Osteocyte (in vitro differentiated cells): ENCODE data around the gene ZNF57. TPM values are rescaled to one million over a fixed set of nuclear protein-coding genes. Genes with fewer than 3 reads are reported as not detected.
"Not testable (repeated sequence)": the region's sequence is repeated elsewhere in the genome, so short reads cannot be mapped to it uniquely, and the experiment has no call there.

Experiments
- DNase-seq: peaks from one replicate; pipeline ENCODE4 v3.0.0; 2021; ENCODE audit warnings: mixed read lengths; ENCODE audit not compliant: unreplicated experiment; ENCODE audit errors: extremely low spot score
- H3K27ac Mint-ChIP-seq: one replicate; pipeline ENCODE4 v1.8.0; 2021; ENCODE audit warnings: mild to moderate bottlenecking, mixed read lengths; ENCODE audit not compliant: unreplicated experiment
- H3K27me3 Mint-ChIP-seq: one replicate; pipeline ENCODE4 v1.8.0; 2021; ENCODE audit warnings: mixed read lengths; ENCODE audit not compliant: unreplicated experiment
- H3K36me3 Mint-ChIP-seq: one replicate; pipeline ENCODE4 v1.8.0; 2021; ENCODE audit warnings: mixed read lengths; ENCODE audit not compliant: unreplicated experiment
- H3K4me1 Mint-ChIP-seq: one replicate; pipeline ENCODE4 v1.8.0; 2021; ENCODE audit warnings: mixed read lengths; ENCODE audit not compliant: unreplicated experiment
- H3K4me3 Mint-ChIP-seq: one replicate; pipeline ENCODE4 v1.8.0; 2021; ENCODE audit warnings: mild to moderate bottlenecking, moderate library complexity, mixed read lengths; ENCODE audit not compliant: unreplicated experiment
- H3K9me3 Mint-ChIP-seq: one replicate; pipeline ENCODE4 v1.8.0; 2021; ENCODE audit warnings: mixed read lengths; ENCODE audit not compliant: unreplicated experiment
- CTCF ChIP-seq: fragments of 200-600 bp; sonication (generic); IDR thresholded peaks from 2 replicates; pipeline ENCODE4 v1.5.0; 2021; ENCODE audit warnings: antibody characterized with exemption, mild to moderate bottlenecking, moderate library complexity
- total RNA-seq: library from RNA; stranded (reverse); gene quantifications from 2 replicates; pipeline ENCODE4 v1.2.1, GENCODE V29; 2021

ZNF57 gene
- total RNA-seq, 1 donor from 2014 or later, result 4.0 TPM

GRCh38 chr19:2867025-2867991 is 33.4 kb upstream of the ZNF57 start, which contains the start of gene ZNF556:
Gene ZNF556, plus strand, starts transcription at chr19:2867335. Its CDS starts 87 bp downstream, at chr19:2867422.
- no peak for TF ChIP-seq CTCF
- peaks cover 3% of the 10 kb centered on the region for H3K9me3 Mint-ChIP-seq
- H3K27ac Mint-ChIP-seq, result no peak within 1 kb of the TSS
- H3K4me1 Mint-ChIP-seq, result no peaks in the 10 kb centered on the region
- no peak within 1 kb of the TSS for H3K4me3 Mint-ChIP-seq
- H3K27me3 Mint-ChIP-seq, result no peaks in the 10 kb centered on the region
- no peaks in the 10 kb centered on the region for H3K36me3 Mint-ChIP-seq
- DNase-seq, result no peak

GRCh38 chr19:2869618-2870017 is 31.1 kb upstream of the ZNF57 start:
- Mint-ChIP-seq H3K36me3 (no peaks in the 10 kb centered on the region), H3K27me3 (no peaks in the 10 kb centered on the region), H3K9me3 (no peaks in the 10 kb centered on the region), H3K4me3 (no peak overlapping the region), H3K27ac (no peak overlapping the region), H3K4me1 (no peaks in the 10 kb centered on the region)
- no peak for DNase-seq
- no peak for TF ChIP-seq CTCF

DNA sequence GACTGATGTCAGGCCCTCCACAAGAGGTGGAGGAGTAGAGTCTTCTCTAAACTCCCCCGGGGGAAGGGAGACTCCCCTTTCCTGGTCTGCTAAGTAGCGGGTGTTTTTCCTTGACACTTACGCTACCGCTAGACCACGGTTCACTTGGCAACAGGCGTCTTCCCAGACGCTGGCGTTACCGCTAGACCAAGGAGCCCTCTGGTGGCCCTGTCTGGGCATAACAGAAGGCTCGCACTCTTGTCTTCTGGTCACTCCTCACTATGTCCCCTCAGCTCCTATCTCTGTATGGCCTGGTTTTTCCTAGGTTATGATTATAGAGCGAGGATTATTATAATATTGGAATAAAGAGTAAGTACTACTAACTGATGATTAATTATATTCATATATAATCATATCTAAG is 28.6 kb upstream of the ZNF57 start:
- H3K9me3 Mint-ChIP-seq, H3K27me3 Mint-ChIP-seq, H3K27ac Mint-ChIP-seq: not testable (repeated sequence)

GRCh38 chr19:2877398-2878331 is 23.1 kb upstream of the ZNF57 start:
- Mint-ChIP-seq H3K27me3 (no peaks in the 10 kb centered on the region), H3K4me3 (no peak overlapping the region), H3K9me3 (no peaks in the 10 kb centered on the region), H3K36me3 (no peaks in the 10 kb centered on the region), H3K4me1 (no peaks in the 10 kb centered on the region), H3K27ac (no peak overlapping the region)
- no peak for DNase-seq
- TF ChIP-seq CTCF, result no peak

More for the DNA sequence above, 28.6 kb upstream of the ZNF57 start:
- peak; percentile 33 for TF ChIP-seq CTCF
- not testable (repeated sequence) for H3K4me1 Mint-ChIP-seq, DNase-seq, H3K4me3 Mint-ChIP-seq, H3K36me3 Mint-ChIP-seq
